Activated naive CD4-positive, alpha-beta T cell (primary cell): ENCODE results near the gene CHMP2A.
"Not testable (repeated sequence)": the region's sequence is repeated elsewhere in the genome, so short reads cannot be mapped to it uniquely, and the experiment has no call there.

ENCODE experiments used
- DNase-seq, 4 experiments: peaks; one replicate each; lab custom pipeline; 2025; lab: John Stamatoyannopoulos, UW

Gene CHMP2A

DNA sequence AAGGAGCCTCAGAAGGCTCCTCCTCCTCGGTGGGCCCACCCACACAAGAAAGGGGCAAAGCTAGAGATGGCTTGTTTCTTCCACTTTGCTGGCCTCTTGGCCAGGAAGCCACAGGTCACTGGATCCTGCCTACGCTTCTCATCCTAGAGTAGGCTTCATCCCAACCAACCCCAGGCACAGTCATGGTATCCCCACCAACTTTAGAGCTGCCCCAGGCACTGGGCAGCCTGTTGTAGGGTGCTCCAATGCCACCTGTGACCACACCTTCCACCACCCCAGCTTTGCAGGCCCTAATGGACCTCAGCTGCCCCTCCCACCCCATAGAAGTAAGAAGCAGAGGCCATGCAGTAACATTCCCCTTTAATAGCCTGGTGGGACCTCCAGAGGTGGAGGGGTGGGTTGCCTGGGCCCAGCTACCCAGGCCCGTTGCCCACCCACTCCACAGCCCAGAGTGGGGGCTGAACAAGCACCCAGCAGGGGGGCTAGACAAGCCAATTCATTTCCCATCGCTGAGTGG, 522 bp upstream of the CHMP2A start:
- no peak for DNase-seq

DNA sequence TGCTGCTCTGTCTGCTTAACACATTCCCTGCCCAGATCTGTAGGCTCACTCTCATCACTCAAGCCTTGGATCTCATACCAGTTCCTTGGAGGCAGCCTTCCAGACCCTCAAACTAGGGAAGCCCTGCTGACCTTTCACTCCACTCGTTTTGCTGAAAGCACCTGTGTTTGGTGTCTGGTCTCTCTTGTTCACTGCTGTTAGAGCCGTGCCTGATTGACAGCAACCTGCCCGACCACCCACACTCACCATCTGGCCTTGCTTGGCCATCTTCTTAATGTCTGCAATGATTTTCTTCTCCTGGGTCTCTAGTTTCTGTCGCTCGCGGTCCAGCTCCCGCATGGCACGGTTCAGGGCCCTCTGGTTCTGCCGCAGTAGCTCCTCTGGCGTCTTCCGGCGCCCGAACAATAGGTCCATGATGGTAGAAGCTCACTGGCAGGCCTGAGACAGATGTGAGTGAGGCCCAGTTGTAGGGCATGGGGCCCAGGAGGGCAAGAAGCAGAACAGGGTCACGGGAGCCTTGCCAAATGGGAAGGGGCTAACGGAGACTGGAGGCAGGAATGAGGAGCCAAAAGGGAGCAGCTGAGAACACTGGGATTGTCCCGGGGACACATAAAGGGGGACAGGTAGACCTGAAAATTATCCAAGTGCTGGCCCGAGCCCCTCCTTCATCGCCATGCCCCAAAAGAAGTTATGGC, 959 bp downstream of the CHMP2A start:
- no peak for DNase-seq

GRCh38 chr19:58552655-58553054, 2.2 kb downstream of the CHMP2A start:
- no peak for DNase-seq

- DNase-seq, result no peak
These were observed 3.1 kb downstream of the CHMP2A start for GRCh38 chr19:58551577-58552471.

DNA sequence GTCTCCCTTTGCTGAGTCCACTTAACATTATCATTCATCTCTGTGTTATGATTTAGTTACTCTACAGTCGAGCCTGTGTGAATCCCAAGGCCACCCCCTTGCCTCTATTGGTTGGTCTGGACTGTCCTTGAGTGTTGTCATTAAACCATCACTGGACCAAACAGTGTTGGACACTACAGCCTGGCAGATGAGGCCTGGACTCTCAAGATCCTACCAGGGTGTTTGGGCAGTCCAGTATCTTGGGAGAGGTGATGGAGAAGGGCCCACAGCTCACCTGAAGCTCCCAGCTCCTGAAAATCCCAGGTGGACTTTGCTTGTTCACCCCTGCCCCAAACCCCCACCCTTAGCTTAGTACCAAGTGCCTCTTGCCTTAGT, 3.8 kb downstream of the CHMP2A start:
- no peak for DNase-seq

- DNase-seq, result no peak
These were observed 4.4 kb downstream of the CHMP2A start for GRCh38 chr19:58550362-58551122.

GRCh38 chr19:58549664-58550361, 5.1 kb downstream of the CHMP2A start:
- DNase-seq, result no peak

DNA sequence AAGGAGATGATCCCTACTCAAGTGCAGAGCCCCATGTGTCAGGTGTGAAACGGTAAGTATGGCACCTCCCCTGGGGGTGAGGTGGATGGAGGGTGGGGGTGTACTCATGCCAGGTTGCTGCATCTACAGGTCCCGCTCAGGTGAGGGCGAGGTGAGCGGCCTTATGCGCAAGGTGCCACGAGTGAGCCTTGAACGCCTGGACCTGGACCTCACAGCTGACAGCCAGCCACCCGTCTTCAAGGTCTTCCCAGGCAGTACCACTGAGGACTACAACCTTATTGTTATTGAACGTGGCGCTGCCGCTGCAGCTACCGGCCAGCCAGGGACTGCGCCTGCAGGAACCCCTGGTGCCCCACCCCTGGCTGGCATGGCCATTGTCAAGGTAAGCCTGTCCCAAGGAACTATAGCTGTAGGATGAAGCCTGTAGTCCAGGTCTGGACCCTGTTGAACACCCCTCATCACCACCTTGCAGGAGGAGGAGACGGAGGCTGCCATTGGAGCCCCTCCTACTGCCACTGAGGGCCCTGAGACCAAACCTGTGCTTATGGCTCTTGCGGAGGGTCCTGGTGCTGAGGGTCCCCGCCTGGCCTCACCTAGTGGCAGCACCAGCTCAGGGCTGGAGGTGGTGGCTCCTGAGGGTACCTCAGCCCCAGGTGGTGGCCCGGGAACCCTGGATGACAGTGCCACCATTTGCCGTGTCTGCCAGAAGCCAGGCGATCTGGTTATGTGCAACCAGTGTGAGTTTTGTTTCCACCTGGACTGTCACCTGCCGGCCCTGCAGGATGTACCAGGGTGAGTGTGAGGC, 5.8 kb downstream of the CHMP2A start:
- DNase-seq, result no peak

- DNase-seq, result no peak
These were observed 7.3 kb downstream of the CHMP2A start for GRCh38 chr19:58547323-58548312.

GRCh38 chr19:58546019-58546530, 8.8 kb downstream of the CHMP2A start:
- no peak for DNase-seq

DNA sequence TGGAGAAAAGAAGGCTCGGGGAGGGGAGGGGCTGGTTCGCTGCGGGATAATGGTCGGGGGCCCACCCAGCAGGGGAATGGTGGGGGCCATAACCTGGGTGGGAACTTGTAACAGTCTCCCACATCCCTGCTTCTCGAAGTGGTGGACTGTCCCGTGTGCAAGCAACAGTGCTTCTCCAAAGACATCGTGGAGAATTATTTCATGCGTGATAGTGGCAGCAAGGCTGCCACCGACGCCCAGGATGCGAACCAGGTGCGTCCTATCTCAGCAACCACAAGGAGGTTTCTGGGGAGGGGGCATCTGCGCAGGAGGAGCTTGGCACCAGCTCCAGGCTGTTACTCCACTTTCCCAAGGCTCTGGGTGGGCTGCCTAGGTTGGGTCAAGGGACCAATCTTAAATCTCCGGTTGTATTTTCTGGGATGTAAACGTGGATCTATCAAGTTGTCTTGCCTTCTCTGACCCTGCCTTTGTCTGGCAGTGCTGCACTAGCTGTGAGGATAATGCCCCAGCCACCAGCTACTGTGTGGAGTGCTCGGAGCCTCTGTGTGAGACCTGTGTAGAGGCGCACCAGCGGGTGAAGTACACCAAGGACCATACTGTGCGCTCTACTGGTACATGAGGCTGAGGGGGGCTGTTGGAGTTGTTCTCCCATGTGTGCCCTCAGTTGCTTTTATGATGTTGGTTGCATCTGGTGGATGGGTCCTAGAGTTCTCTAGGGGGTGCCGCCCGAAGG, 9.5 kb downstream of the CHMP2A start:
- no peak for DNase-seq

GRCh38 chr19:58544591-58545285, 10.2 kb downstream of the CHMP2A start:
- no peak for DNase-seq

DNA sequence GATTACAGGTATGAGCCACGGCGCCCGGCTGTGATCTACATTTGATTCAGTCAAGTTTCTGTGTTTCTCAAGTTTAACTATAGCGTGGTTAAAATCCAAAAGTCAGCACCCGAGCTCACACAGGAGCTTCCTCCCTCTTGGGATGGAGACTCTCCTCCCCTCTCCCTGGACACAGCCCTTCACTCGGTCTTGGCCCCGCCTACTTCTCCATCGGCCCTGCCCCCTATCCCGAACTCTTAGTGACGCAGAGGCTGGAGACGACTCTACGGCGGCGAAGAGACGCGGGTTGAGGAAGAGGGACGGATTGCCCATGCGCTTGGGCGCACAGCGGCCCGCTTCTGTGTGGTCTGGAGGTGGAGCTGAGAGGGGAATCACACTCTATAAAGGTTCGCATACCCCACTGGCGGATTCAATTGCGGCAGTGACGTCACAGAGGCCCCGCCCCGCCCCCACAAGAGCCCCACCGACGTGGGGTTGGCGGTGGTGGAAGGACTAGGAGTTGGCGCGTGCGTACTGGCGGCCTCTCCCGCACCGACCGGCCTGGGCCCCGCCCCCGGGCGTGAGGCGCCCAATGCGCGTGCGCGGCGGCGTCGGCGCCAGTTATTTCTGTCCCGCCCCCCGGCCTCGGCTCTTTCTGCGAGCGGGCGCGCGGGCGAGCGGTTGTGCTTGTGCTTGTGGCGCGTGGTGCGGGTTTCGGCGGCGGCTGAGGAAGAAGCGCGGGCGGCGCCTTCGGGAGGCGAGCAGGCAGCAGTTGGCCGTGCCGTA, 10.9 kb downstream of the CHMP2A start, which contains the start of gene TRIM28:
TSS of gene TRIM28 (plus strand) at position 239 of the 765 bp plus-strand sequence. CDS start 694 bp downstream, outside the sequence.
- no peak for DNase-seq

DNA sequence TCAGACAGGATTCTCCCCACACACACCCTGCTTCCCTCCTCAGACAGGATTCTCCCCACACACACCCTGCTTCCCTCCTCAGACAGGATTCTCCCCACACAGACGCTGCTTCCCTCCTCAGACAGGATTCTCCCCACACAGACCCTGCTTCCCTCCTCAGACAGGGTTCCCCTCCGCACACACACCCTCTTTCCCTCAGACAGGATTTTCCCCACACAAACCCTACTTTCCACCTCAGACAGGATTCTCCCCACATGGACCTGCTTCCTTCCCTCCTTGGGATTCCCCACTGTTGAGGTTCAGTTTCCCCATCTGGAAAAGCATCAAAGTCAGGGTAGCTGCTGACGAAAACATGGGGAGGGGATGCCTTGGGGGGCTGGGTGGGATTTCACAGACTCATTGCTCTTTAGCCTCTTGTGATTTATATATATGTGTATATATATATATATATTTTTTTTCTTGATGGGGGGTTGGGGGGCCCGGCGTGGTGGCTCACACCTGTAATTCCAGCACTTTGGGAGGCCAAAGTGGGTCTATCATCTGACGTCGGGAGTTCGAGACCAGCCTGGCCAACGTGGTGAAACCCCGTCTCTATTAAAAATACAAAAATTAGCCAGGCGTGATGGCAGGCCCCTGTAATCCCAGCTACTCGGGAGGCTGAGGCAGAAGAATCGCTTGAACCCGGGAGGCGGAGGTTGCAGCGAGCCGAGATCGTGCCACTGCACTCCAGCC, 12.1 kb downstream of the CHMP2A start:
- DNase-seq, result not testable (repeated sequence)

- not testable (repeated sequence) for DNase-seq
These were observed 15.7 kb downstream of the CHMP2A start for GRCh38 chr19:58539169-58539559.
